ENCODE data around the gene LCN6.

GRCh38 chr9:136756134-136756438, 7.8 kb upstream of the LCN6 start:
- no peak for TF ChIP-seq CTCF (conservative IDR thresholded peaks at IDR 0.05 in 1 of 2, IDR thresholded peaks at IDR 0.05 in 1 of 2; ENCODE audit: extremely low read depth in 1 of 2, insufficient read depth in 1 of 2, low read depth in 1 of 2, low read length in 2 of 2)
- TF ChIP-seq EZH2 (IDR thresholded peaks at IDR 0.05; ENCODE audit: borderline replicate concordance, low read length), result no peak
